ENCODE data around the gene SAMD4A.

DNA sequence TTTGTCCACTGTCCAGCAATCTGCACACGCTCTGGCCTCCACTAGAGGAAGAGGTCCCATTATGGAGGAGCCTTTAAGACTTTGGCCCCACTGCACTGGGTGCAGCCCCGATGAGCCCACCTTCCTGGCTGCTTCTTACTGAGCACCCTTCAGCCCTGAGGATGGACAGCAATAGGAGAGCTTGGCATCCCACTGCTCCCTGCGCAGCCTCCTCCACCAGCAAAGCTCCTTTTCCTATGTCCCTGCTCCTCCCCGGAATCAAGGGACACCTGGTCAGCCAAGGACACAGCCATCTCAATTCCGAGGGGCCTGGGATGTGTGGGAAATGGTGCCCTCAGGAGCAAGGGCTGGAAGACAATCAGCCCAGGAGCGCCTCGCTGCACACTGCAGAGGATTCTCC is 241.0 kb downstream of the SAMD4A start:
- TF ChIP-seq, protein P1, sequence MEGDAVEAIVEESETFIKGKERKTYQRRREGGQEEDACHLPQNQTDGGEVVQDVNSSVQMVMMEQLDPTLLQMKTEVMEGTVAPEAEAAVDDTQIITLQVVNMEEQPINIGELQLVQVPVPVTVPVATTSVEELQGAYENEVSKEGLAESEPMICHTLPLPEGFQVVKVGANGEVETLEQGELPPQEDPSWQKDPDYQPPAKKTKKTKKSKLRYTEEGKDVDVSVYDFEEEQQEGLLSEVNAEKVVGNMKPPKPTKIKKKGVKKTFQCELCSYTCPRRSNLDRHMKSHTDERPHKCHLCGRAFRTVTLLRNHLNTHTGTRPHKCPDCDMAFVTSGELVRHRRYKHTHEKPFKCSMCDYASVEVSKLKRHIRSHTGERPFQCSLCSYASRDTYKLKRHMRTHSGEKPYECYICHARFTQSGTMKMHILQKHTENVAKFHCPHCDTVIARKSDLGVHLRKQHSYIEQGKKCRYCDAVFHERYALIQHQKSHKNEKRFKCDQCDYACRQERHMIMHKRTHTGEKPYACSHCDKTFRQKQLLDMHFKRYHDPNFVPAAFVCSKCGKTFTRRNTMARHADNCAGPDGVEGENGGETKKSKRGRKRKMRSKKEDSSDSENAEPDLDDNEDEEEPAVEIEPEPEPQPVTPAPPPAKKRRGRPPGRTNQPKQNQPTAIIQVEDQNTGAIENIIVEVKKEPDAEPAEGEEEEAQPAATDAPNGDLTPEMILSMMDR (conservative IDR thresholded peaks at IDR 0.05; ENCODE audit: low read depth, low read length): no peak
- no peak for TF ChIP-seq EZH2 (IDR thresholded peaks at IDR 0.05; ENCODE audit: borderline replicate concordance, low read depth, low read length, poor library complexity, severe bottlenecking)
